Measurements from ENCODE around the gene CBS.
"Not testable (repeated sequence)": the region's sequence is repeated elsewhere in the genome, so short reads cannot be mapped to it uniquely, and the experiment has no call there.

Gene CBS

DNA sequence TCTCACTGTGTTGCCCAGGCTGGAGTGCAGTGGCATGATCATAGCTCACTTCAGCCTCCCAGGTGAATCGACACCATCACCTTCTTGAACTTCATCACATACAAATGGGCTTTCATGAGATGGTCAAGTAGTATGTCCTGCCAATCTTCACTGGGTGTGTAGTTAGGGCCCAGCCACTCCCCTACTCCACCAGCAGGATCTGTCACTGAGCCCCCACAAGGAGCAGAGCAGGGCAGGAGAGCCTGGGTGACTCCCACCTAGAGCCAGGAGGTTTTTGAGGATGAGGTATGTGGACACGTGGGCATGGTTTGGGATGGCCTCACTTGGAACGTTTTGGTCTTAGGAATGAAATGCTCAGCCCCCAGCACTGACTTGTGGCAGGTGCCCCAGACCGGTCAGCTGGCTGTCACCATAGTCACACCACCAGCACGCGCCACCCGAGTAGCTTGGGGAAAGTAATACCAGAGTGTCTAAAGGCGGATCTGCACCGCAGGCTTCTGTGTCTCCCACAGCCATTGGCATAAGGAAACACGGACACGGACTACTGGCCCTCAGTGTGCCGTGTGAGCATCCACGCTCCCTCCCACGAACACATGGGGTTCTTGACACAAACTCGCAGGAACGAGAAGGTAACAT, 16.5 kb upstream of the CBS start:
- not testable (repeated sequence) for H3K9me3 ChIP-seq (ENCODE audit: control insufficient read depth, insufficient read depth, low read depth, low read length); H3K4me1 ChIP-seq (ENCODE audit: control insufficient read depth, insufficient read depth, low read length); H3K9ac ChIP-seq (ENCODE audit: low read length); H3K27me3 ChIP-seq (ENCODE audit: control insufficient read depth, insufficient read depth, low read length); H3K27ac ChIP-seq (ENCODE audit: low read depth, low read length); H3K4me3 ChIP-seq (ENCODE audit: low read depth, low read length); H3K36me3 ChIP-seq (ENCODE audit: control insufficient read depth, insufficient read depth, low read length)

DNA sequence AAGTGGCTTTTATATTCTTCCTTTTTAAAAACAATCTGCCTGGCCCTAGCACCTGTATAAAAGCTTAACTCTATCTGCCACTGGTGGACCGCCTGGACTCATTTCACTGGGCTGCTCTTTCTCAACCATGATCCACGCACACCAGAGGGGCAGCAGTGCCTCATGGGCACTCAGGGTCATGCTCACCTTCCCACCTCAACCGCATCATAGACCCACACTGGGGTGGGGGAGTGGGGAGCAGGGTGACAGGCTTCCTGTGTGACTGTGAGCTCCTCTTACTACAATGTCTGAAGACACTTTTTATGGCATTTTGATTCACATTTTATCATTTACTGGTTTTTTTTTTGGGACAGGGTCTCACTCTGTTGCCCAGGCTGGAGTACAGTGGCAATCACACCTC, 15.3 kb upstream of the CBS start:
- not testable (repeated sequence) for H3K4me1 ChIP-seq (ENCODE audit: control insufficient read depth, insufficient read depth, low read length); H3K27me3 ChIP-seq (ENCODE audit: control insufficient read depth, insufficient read depth, low read length); H3K27ac ChIP-seq (ENCODE audit: low read depth, low read length); H3K36me3 ChIP-seq (ENCODE audit: control insufficient read depth, insufficient read depth, low read length); H3K9me3 ChIP-seq (ENCODE audit: control insufficient read depth, insufficient read depth, low read depth, low read length); H3K4me3 ChIP-seq (ENCODE audit: low read depth, low read length); H3K9ac ChIP-seq (ENCODE audit: low read length)

DNA sequence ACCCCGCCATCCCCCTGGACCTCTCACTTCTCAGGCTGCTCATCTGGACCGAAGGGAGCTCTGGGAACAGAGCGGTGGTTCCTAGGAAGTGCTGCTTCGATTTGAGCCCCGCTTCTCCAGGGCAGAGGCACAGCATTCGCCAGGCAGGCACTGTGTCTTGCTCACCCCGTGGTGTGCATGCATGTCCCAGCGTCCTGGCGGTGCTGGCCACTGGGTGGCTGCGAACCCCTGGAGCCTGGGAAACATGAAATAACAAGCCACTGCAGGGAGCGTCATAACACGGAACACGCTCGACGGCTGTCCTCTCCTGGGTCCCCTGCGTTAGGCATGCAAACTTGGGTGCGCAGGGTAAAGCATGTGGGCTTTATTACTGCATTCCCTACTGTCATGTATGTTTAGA, 13.8 kb upstream of the CBS start:
- H3K4me1 ChIP-seq (ENCODE audit: control insufficient read depth, insufficient read depth, low read length); H3K9ac ChIP-seq (ENCODE audit: low read length); H3K27ac ChIP-seq (ENCODE audit: low read depth, low read length); H3K4me3 ChIP-seq (ENCODE audit: low read depth, low read length); H3K27me3 ChIP-seq (ENCODE audit: control insufficient read depth, insufficient read depth, low read length); H3K9me3 ChIP-seq (ENCODE audit: control insufficient read depth, insufficient read depth, low read depth, low read length); H3K36me3 ChIP-seq (ENCODE audit: control insufficient read depth, insufficient read depth, low read length): not testable (repeated sequence)

DNA sequence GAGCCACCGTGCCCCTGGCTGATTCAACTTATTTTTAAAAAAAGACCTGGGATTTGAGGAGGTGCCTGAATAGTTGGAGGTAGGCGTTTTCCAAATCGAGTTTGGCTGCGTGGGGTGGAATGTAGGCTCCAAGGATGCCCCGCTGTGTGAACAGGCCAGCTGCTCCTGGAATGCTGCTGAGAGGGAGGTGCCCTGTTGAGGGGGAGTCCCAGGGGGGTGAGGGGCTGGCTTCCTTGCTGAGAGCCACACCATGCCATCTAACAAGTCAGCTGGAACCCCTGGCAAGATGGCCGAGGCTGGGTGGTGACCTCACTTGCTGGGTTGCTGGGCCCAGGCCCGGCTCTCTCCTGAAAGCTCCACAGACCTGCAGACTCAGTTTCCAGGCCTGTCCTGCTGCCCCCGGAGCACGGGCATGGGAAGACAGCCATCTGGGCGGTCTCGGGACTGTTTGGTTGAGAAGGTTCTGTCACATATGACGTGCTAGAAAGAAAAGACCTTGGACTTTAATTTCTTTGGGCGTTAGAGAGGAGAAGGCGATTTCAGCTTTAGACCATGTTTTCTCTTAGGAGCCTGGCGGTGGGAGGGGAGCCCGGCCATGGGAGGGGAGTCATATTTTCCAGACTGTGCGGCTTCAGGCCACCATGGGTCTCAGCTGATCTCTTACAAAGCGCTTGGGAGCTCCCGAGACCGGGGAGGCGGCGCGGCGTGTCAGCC, 7.1 kb upstream of the CBS start:
- not testable (repeated sequence) for H3K27me3 ChIP-seq (ENCODE audit: control insufficient read depth, insufficient read depth, low read length); H3K9ac ChIP-seq (ENCODE audit: low read length); H3K4me1 ChIP-seq (ENCODE audit: control insufficient read depth, insufficient read depth, low read length); H3K36me3 ChIP-seq (ENCODE audit: control insufficient read depth, insufficient read depth, low read length); H3K27ac ChIP-seq (ENCODE audit: low read depth, low read length); H3K4me3 ChIP-seq (ENCODE audit: low read depth, low read length); H3K9me3 ChIP-seq (ENCODE audit: control insufficient read depth, insufficient read depth, low read depth, low read length)

DNA sequence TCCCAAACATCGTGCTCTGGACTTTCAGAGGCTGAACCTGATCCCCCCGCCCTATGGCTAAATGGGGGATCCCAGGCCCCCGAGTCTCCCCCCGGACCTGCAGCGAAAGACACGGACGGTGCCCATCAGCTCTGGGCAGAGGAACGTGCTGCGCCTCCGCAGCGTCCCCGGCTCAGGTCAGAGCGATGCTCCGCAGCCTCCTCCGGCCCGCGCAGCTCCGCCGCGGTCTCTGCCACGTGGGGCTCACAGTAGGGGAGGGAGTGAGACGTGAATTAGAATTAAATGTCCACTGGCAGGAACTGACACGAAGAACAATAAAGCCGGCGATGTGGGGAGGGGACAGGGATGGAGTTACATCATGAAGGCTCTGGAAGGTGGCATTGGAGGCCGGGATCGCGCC, 1.0 kb upstream of the CBS start:
- not testable (repeated sequence) for H3K4me3 ChIP-seq (ENCODE audit: low read depth, low read length); H3K9me3 ChIP-seq (ENCODE audit: control insufficient read depth, insufficient read depth, low read depth, low read length); H3K4me1 ChIP-seq (ENCODE audit: control insufficient read depth, insufficient read depth, low read length); H3K36me3 ChIP-seq (ENCODE audit: control insufficient read depth, insufficient read depth, low read length); H3K27ac ChIP-seq (ENCODE audit: low read depth, low read length); H3K9ac ChIP-seq (ENCODE audit: low read length); H3K27me3 ChIP-seq (ENCODE audit: control insufficient read depth, insufficient read depth, low read length)

DNA sequence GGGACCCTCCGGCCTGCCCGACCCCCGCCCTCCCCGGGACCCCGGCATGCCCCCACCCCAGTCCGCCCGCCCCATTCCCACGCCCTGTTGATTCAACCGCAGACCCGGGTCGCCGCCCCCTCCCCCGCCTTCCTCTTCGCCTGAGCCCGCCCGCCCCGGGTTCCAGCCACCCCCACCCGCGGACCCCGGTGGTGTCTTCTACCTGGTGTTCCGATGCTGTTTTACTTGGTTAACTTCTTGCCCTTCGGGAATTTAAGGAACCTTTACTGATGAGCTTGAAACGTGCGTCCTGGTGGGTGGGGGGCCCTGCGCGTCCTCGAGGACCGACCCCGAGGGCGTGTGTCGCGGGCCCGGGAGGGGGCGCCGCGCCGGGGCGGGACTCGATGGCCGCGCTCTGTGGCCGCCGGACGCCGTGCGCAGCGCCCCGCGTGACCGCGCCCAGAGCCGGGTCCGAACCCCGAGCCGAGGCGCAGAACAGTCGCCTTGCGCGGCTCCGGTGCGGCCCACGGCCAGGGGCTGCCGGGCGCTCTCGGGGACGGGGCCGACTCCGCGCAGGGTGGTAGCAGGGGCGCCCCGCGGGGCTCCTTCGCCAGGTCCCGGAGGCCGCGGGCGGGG, 495 bp upstream of the CBS start:
- not testable (repeated sequence) for H3K27ac ChIP-seq (ENCODE audit: low read depth, low read length); H3K9ac ChIP-seq (ENCODE audit: low read length); H3K4me3 ChIP-seq (ENCODE audit: low read depth, low read length); H3K27me3 ChIP-seq (ENCODE audit: control insufficient read depth, insufficient read depth, low read length); H3K36me3 ChIP-seq (ENCODE audit: control insufficient read depth, insufficient read depth, low read length); H3K4me1 ChIP-seq (ENCODE audit: control insufficient read depth, insufficient read depth, low read length); H3K9me3 ChIP-seq (ENCODE audit: control insufficient read depth, insufficient read depth, low read depth, low read length)

DNA sequence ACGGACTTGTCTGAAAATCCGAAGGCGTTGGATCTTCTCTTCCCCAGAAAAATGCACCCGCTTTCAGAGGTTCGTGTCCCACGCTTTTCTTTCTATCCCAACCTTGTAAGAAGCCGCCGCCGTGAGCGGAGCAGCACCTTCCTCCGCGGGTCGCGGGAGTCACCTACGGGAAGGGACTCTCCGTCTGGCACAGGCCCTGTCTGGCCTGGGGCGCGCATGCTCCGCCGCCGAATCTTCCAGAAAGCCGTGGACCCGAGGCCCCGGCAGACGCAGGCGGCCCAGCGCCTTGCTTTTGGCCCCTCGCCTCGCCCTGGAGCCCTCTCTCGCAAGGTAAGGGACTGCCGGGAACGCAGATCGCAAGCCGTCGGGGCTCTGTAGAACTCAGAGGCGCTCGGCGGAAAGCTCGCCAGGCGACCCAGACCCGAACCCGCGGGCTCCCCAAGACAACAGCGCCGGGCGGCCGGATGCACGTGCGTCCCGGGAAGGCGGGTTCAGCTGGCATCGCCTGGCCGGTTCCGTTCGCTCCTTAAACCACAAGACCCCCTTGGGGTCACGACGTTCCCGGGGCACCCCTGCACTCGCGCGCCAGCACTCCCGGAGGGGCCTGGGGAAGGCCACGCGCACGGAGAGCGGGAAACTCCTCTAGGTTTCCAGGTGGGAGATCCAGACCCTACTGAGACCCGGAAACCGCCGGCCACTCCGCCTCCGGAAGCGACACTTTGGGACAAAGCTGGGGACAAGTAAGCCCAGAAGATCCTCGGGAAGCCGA, 1.1 kb downstream of the CBS start:
- H3K27ac ChIP-seq (ENCODE audit: low read depth, low read length); H3K9me3 ChIP-seq (ENCODE audit: control insufficient read depth, insufficient read depth, low read depth, low read length); H3K9ac ChIP-seq (ENCODE audit: low read length); H3K4me1 ChIP-seq (ENCODE audit: control insufficient read depth, insufficient read depth, low read length); H3K36me3 ChIP-seq (ENCODE audit: control insufficient read depth, insufficient read depth, low read length); H3K4me3 ChIP-seq (ENCODE audit: low read depth, low read length); H3K27me3 ChIP-seq (ENCODE audit: control insufficient read depth, insufficient read depth, low read length): not testable (repeated sequence)

DNA sequence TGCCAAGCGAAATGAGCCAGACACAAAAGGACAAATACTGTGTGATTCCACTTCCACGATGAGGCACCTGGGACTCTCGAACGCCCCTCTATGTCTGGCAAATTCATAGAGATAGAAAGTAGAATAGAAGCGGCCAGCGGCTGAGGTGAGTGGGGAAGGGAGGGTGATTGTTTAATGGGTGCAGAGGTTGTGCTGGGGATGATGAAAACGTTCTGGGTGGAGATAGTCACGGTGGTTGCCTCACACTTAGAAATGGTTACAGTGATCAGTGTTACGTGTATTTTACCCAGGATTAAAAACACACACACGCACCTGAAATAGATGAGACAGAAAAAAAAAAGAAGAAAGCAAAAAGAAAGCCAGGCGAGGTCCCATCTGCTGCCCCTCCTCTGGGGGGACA, 2.9 kb downstream of the CBS start:
- not testable (repeated sequence) for H3K27me3 ChIP-seq (ENCODE audit: control insufficient read depth, insufficient read depth, low read length)

DNA sequence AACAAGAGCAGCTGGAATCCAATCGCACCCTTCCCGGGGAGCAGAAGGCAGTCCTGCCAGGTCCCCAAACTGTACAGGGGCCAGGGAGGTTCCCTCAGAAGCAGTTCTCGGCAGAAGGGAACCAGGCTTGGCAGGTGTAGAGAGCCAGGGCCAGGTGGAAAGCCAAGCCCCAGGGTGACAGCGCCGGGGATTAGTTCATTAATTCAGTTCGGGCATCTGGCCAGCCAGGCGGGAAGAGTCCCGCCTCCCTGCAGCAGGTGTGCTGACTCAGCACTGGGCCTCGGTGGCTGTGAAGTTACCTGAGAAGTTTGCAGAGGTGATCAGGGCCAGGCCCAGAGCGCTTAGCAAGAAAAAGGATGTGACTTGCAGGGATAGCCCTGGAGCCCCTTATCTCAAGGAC, 6.0 kb downstream of the CBS start:
- H3K36me3 ChIP-seq (ENCODE audit: control insufficient read depth, insufficient read depth, low read length); H3K27me3 ChIP-seq (ENCODE audit: control insufficient read depth, insufficient read depth, low read length); H3K9me3 ChIP-seq (ENCODE audit: control insufficient read depth, insufficient read depth, low read depth, low read length); H3K27ac ChIP-seq (ENCODE audit: low read depth, low read length); H3K4me3 ChIP-seq (ENCODE audit: low read depth, low read length); H3K9ac ChIP-seq (ENCODE audit: low read length); H3K4me1 ChIP-seq (ENCODE audit: control insufficient read depth, insufficient read depth, low read length): not testable (repeated sequence)

More for the DNA sequence above, 2.9 kb downstream of the CBS start:
- not testable (repeated sequence) for H3K9me3 ChIP-seq (ENCODE audit: control insufficient read depth, insufficient read depth, low read depth, low read length); H3K27ac ChIP-seq (ENCODE audit: low read depth, low read length); H3K4me3 ChIP-seq (ENCODE audit: low read depth, low read length); H3K36me3 ChIP-seq (ENCODE audit: control insufficient read depth, insufficient read depth, low read length); H3K4me1 ChIP-seq (ENCODE audit: control insufficient read depth, insufficient read depth, low read length); H3K9ac ChIP-seq (ENCODE audit: low read length)

DNA sequence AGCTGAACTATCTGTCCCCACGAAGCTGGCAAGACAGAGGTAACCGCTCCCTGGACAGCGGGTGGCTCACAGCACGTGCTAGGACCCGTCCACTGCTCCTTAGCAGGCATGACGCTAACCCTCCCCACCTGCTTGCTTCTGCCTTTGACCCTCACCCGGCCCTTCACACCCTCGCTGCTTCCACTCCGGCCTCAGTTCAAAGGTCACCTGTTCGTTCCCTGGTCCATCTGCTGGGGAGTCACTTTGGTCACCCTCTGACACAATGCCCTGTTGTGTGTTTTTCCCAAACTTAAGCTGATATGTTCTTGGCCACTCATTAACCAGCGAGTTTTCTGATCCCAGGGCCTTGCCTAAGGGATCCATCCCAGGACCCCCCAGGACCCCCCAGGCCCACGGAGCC, 7.6 kb downstream of the CBS start:
- not testable (repeated sequence) for H3K4me3 ChIP-seq (ENCODE audit: low read depth, low read length); H3K27me3 ChIP-seq (ENCODE audit: control insufficient read depth, insufficient read depth, low read length); H3K9ac ChIP-seq (ENCODE audit: low read length); H3K9me3 ChIP-seq (ENCODE audit: control insufficient read depth, insufficient read depth, low read depth, low read length); H3K36me3 ChIP-seq (ENCODE audit: control insufficient read depth, insufficient read depth, low read length); H3K27ac ChIP-seq (ENCODE audit: low read depth, low read length); H3K4me1 ChIP-seq (ENCODE audit: control insufficient read depth, insufficient read depth, low read length)

DNA sequence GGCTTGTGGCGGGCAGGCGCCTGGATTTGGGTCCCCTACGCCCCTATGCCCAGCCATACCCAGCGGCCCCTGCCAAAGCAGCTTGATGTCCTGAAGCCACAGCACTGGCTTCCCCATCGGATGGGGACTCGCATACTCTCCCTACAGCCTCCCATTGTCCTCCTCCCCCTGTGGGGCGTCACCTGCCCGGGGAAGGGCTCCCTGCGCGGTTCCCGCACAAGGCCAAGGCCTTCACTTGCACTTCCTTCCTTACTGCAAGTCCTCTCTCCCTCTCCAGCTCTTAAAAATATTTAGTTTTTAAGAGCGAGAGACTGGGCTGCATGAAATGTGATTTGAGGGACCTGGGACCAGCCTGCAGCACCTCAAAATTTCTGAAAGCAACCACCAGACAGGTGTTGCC, 8.9 kb downstream of the CBS start:
- H3K36me3 ChIP-seq (ENCODE audit: control insufficient read depth, insufficient read depth, low read length); H3K4me1 ChIP-seq (ENCODE audit: control insufficient read depth, insufficient read depth, low read length); H3K27ac ChIP-seq (ENCODE audit: low read depth, low read length); H3K9me3 ChIP-seq (ENCODE audit: control insufficient read depth, insufficient read depth, low read depth, low read length); H3K4me3 ChIP-seq (ENCODE audit: low read depth, low read length); H3K27me3 ChIP-seq (ENCODE audit: control insufficient read depth, insufficient read depth, low read length); H3K9ac ChIP-seq (ENCODE audit: low read length): not testable (repeated sequence)

All from HUES6 (cell line).